DMS53 (cell line): ENCODE data around the gene TM4SF20.
"Not testable (repeated sequence)": the region's sequence is repeated elsewhere in the genome, so short reads cannot be mapped to it uniquely, and the experiment has no call there.

ENCODE experiments used
- DNase-seq: peaks from one replicate; lab custom pipeline; 2025; lab: John Stamatoyannopoulos, UW

The TM4SF20 gene

GRCh38 chr2:227366769-227367426, 12.2 kb downstream of the TM4SF20 start:
- DNase-seq: no peak

- DNase-seq: no peak
Observed at GRCh38 chr2:227365833-227366232, 13.3 kb downstream of the TM4SF20 start.

DNA sequence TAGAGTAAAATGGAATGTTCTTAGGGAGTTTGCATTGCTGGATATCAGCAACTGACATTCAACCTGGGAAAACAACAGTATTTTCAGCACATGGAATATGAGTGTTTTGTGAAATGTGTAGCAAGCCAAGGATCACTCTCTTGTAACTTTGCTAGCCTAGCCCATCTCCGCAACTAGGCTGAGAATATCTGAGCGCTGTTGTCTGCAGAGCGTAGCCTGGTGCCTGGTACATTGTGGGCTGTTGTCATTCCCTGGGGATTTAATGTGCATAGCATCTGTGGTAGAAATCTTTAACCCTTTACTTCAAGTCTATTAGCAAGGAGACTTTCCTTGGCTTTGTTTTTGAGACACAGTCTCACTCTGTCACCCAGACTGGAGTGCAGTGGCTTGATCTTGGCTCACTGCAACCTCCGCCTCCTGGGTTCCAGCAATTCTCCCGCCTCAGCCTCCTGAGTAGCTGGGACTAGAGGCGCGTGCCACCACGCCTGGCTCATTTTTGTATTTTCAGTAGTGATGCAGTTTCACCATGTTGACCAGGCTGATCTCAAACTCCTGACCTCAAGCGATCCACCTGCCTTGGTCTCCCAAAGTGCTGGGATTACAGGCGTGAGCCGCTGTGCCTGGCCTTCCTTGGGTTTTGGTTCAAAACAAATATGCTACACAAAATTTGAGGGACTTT, 14.4 kb downstream of the TM4SF20 start:
- DNase-seq: not testable (repeated sequence)

GRCh38 chr2:227363756-227364155, 15.3 kb downstream of the TM4SF20 start:
- DNase-seq: no peak

DNA sequence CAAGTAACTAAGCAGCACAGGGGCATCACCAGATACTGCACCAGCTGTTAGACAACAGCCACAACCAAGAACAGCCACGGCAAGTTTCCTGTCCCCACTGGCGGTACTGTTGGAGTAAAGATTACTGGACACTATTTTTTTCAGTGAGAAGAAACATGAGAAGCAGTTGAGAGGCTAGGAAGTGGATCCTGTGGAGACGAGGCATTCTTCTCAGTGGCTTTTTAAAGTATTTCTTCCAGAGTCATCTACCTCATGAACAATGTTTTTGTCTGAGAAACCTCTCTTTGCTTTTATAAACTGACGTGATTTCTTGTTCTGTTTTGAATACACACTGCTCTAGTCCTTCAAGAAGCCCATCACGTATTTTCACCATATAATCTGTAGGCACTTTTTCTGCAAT, 18.8 kb downstream of the TM4SF20 start:
- no peak for DNase-seq

- DNase-seq: no peak
Observed at GRCh38 chr2:227351639-227352038, 27.5 kb downstream of the TM4SF20 start.

DNA sequence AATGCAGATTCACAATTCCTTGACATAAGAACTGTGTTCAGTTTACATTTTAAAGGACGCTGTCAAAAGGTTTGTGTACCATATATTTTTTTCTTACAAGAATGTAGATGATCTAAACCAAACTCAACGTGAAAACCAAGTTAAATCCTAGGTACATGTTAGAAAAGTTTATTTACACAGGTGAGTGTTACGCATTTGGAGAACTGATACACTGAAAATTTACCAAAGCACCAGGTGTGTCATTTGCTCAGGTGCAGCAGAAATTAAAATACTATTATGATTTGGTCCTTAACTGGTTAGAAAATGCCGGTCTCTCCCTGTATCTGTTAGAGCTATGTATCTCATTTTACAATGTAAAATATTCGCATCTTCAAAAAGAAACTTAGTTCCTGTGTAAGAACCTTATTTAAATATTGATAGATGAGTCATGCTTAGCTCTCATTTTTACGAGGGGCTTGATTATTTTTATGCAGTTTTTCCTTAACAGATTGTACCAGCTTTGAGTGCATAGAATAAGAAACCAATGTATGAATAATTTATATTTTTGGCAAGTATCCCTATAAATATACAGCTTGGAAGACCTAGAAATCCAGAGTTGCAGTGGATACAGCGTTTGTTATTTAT, 29.0 kb downstream of the TM4SF20 start:
- DNase-seq: peak; percentile 37

DNA sequence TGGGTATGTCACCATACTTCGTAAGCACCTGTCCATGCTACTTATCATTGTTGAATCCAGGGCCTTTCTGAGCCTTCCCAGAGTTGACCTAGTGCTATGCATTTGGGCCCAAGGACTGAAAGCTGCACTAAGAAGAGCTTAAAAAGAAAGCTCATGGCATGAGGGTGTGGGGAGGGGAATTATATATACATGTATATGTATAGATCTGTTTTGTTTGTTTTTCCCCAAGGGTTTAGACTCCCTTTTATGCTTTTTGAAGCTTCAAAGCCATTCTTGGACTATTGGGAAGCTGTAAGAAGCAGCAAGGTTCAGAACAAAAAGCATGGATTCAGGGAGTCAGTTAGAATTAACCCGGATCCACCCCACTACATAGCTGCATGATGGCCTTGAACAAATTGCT, 30.8 kb downstream of the TM4SF20 start:
- no peak for DNase-seq

GRCh38 chr2:227347117-227347516, 32.0 kb downstream of the TM4SF20 start:
- peak; percentile 29 for DNase-seq

- no peak for DNase-seq
Observed at GRCh38 chr2:227344231-227344630, 34.9 kb downstream of the TM4SF20 start.

DNA sequence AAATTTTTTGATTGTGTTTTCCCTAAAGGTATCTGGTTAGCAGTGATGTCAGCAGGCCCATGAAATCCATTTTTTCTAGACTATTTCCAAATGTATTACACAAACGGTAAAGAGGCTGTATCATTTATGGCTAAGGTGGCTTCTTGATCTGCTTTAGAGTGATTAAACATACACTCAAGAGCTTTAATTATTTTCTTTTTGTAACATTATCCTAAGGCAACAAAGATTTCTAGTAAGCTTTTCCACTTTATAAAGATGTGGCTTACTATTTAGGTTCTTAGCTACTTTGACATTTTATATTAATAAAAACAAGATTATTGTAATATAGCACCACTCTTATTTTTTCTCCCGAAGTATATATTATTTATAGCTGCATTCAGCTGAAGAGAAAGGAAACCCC, 37.6 kb downstream of the TM4SF20 start:
- DNase-seq: no peak

DNA sequence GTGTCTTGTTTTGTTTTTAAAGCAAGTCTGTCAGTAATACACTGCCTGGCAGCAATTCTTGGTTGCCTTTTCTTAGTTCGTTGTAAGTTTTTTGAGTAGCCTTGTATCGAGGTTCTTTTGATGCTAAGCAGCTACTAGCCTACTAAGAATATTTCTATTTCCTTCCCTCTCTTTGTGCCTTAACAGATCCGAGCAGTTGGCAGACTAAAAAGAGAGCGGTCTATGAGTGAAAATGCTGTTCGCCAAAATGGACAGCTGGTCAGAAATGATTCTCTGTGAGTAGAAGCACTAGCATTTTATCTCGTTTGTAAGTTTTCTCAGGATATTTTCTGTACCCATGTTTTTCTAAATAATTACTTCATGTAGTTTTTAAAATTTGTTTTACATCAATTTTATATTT, 39.0 kb downstream of the TM4SF20 start:
- no peak for DNase-seq

DNA sequence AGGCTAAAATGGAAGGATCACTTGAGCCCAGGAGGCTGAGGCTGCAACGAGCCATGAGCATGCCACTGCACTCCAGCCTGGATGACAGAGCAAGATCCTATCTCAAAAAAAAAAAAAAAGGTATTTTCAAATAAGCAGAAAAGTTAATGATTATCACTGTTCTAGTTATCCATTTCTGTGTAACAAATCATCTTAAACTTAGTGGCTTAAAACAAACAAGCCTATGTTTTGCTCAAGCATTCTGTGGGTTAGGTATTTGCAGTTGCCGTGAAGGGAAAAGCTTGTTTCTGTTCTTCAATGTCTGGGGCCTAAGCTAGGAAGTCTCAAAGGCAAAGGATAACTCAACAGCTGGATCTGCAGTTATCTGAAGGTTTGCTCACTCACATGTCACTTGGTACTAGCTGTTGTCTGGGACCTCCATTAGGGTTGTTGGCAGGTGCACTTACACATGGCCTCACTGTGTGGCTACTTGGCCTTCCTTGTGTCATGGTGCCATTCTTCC, 40.0 kb downstream of the TM4SF20 start:
- DNase-seq: peak; percentile 24

DNA sequence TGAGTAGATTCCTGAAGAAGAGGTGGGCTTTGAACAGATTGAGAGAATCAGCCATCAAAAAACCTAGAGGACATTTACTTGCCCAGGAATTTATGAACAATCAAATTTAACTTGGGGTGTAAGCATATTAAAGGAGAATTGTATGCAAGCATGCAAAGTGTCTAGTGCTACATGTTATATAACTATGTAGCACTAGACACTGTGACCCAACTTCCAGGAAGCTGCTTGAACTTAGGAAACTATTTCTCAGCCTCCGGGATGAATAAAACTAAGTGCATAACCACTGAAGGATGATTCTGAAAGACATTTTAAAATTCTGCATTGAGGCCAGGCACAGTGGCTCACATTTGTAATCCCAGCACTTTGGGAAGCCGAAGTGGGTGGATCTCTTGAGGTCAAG, 41.7 kb downstream of the TM4SF20 start:
- DNase-seq: no peak

DNA sequence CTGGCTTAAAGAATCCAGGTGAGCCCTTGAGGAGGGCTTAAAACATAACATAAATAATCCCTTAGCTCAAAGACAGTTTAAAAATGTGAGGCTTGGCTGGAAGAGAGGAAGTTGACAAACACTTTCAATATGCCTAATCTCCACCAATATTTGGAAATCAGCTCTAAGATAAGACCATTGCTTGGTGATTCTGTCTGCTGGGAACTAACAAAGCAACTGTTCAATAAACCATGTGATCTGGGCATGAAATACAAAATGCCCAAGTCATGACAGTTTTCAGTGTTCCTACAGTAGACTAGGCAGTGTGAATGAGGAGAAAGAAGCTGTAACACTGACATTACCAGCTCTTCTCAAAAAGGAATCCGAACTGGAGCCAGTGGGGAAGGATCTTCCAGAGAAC, 43.4 kb downstream of the TM4SF20 start:
- DNase-seq: no peak

DNA sequence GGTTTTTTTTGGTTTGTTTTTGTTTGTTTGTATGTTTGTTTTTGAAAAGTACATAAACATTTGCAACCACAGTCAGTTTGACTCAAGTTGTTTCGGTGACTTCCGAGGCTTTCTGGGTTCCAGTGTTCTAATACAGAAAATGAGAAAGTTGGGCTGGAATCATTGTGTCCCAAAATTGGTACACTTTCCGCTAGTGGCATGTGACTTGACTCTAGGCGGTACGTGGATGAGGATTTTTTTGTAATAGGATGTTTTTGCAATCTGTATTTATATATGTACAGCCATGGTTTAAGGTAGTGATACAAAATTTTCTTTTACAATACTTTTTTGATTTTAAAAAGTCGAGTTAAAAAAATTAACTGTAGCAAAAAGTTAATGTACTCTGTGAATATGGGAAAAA, 52.3 kb downstream of the TM4SF20 start:
- DNase-seq: no peak

DNA sequence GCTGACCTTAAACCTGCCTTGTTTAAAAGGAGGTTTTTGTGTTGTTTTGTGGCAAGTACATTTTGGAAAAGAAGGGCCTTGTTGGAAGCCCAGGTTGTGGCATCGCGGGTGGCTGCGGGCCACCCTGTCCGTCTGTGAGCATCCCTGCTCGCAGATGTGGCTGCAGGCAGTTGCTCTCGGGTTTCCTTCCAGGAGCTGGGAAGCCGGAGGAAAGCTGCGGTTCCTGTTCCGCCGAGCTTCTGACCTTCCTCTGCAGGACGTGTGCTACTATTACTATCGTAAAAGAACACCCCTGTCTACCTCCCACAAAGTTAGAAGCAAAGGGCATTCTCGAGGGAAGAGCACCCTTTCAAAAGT, 53.3 kb downstream of the TM4SF20 start:
- DNase-seq: peak; percentile 56

DNA sequence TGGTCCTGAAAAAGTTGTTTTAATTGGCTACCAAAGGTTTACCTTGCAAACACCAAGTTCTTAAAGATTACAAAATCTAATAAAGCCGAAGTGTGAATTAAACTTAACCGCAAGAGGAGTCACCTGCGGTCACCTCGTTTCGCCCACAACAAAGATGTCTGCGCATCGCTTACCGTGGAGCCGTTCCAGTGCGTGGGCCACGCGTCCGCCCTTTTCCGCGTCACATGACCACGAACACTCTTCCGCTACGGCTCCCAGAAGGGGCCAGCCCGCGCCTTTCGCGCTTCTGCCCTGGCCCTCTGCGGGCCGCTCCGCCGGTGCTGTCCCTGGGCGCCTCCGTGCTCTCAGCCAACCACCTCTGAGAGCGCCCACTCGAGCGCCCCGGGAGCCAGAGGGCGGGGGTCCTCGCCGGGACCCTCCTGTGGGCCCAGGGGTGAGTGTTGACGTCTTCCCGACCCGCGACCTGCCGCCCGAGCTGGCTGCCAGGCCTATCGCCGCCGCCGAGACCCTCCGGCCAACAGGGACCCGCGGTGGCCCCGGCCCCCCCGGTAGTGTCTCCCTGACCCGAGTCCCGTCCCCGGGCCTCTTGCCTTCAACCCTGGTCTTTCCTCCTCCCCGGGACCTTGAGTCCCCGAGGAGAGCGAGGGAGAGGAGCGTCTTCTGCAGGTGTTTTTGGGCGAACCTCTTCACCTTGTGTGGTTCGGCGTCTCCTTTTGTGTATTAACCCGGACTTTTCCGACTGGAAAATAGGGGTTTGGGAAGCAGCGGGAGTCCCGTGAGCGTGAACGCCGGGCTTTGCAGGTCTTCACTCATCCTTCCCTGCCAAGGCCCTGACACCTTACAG, 53.9 kb downstream of the TM4SF20 start, which contains the start of gene MFF:
TSS of gene MFF (plus strand) at position 257 of the 844 bp plus-strand sequence. CDS start 5,415 bp downstream, outside the sequence.
- DNase-seq: peak; percentile 95

- peak; percentile 63 for DNase-seq
Observed at GRCh38 chr2:227324642-227324994, 54.5 kb downstream of the TM4SF20 start.

- DNase-seq: no peak
Observed at GRCh38 chr2:227323818-227324217, 55.3 kb downstream of the TM4SF20 start.

DNA sequence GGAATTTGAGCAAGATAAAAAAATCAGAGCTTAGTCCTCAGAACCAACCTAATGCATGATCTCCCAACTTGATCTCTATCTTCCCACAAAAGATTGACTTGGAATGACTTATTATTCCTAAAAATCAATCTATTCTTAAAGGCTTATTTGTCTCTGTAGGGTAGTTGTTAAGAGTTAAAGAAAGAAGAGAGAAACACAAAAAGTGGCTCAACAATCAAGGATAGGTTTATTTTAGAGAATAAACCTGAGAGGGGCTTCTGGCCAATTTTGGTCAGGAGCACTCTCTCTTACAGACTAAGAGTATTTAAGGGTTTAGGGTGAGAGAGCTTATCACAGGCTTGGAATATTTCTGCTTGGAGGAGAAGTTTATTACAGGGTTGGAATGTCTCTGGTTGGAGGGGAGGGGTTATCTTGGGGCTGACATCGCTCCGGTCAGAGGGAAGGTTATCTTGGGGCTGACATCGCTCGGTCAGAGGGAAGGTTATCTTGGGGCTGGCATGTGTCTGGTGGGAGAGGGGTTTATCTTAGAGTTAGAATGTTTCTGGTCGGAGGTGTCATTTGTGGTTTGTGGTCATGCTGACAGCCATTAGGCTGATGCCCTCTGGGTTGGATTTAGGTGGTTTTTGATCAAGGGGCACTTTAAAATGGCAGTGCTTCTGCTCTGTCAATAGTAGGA, 56.4 kb downstream of the TM4SF20 start:
- no peak for DNase-seq
